Measurements from ENCODE around the gene POU3F2.

GRCh38 chr6:98847416-98847778, 13.0 kb downstream of the POU3F2 start:
- TF ChIP-seq CTCF (IDR thresholded peaks at IDR 0.05) (no peak), ZFX (IDR thresholded peaks at IDR 0.05; ENCODE audit: borderline replicate concordance) (no peak)

Data from 22Rv1 (cell line).